Neural progenitor cell (in vitro differentiated cells): ENCODE results near the gene LIPC. TPM values are rescaled to one million over a fixed set of nuclear protein-coding genes. Genes with fewer than 3 reads are reported as not detected.

Experiments used
- DNase-seq: peaks from one replicate; pipeline ENCODE4 v3.0.0-alpha.2; 2016; ENCODE audit warnings: low spot score
- H2AFZ ChIP-seq: fragments of 200-600 bp; sonication (generic); replicated peaks from 2 replicates; pipeline ENCODE4 v1.6.1; 2016; ENCODE audit warnings: antibody characterized with exemption
- H3F3A ChIP-seq: fragments of 200-600 bp; sonication (generic); 2 replicates; pipeline ENCODE4 v1.6.1; 2016; ENCODE audit warnings: antibody characterized with exemption, low read depth
- H3K27ac ChIP-seq: fragments of 200-600 bp; sonication (generic); 2 replicates; pipeline ENCODE4 v1.5.1; 2016; ENCODE audit warnings: mild to moderate bottlenecking
- H3K27me3 ChIP-seq: fragments of 200-600 bp; sonication (generic); 2 replicates; pipeline ENCODE4 v1.6.1; 2016; ENCODE audit warnings: mild to moderate bottlenecking, moderate library complexity
- H3K36me3 ChIP-seq: fragments of 200-600 bp; sonication (generic); 2 replicates; pipeline ENCODE4 v1.5.1; 2016
- H3K4me1 ChIP-seq: fragments of 200-600 bp; sonication (generic); 2 replicates; pipeline ENCODE4 v1.6.1; 2016; ENCODE audit warnings: mixed run types
- H3K4me2 ChIP-seq: fragments of 200-600 bp; sonication (generic); 2 replicates; pipeline ENCODE4 v1.6.1; 2016
- H3K4me3 ChIP-seq: fragments of 200-600 bp; sonication (generic); 2 replicates; pipeline ENCODE4 v1.5.1; 2016
- H3K79me2 ChIP-seq: fragments of 200-600 bp; sonication (generic); 2 replicates; pipeline ENCODE4 v1.6.1; 2016; ENCODE audit warnings: low read depth
- H3K9ac ChIP-seq: fragments of 200-600 bp; sonication (generic); 2 replicates; pipeline ENCODE4 v1.6.1; 2016
- H3K9me3 ChIP-seq: fragments of 200-600 bp; sonication (generic); 2 replicates; pipeline ENCODE4 v1.5.1; 2016; ENCODE audit warnings: low read depth
- H4K20me1 ChIP-seq: fragments of 200-600 bp; sonication (generic); 2 replicates; pipeline ENCODE4 v1.6.1; 2016; ENCODE audit warnings: low read depth
- H3K27ac Mint-ChIP-seq: 3 replicates; pipeline ENCODE4 v1.8.0; 2021; ENCODE audit warnings: mixed read lengths
- H3K27me3 Mint-ChIP-seq: 2 replicates; pipeline ENCODE4 v1.8.0; 2022; ENCODE audit warnings: low read depth, mild to moderate bottlenecking, inconsistent platforms, moderate library complexity, mixed read lengths; ENCODE audit not compliant: insufficient read depth
- H3K36me3 Mint-ChIP-seq: 3 replicates; pipeline ENCODE4 v1.8.0; 2021; ENCODE audit warnings: mixed read lengths
- H3K4me1 Mint-ChIP-seq: 3 replicates; pipeline ENCODE4 v1.8.0; 2021; ENCODE audit warnings: mixed read lengths
- H3K4me3 Mint-ChIP-seq: 3 replicates; pipeline ENCODE4 v1.8.0; 2021; ENCODE audit warnings: mild to moderate bottlenecking, moderate library complexity, mixed read lengths
- H3K9me3 Mint-ChIP-seq: 3 replicates; pipeline ENCODE4 v1.8.0; 2020; ENCODE audit warnings: mixed read lengths
- EZH2 ChIP-seq: fragments of 200-600 bp; sonication (generic); IDR thresholded peaks from 2 replicates; pipeline ENCODE4 v1.6.1; 2017; ENCODE audit warnings: antibody characterized with exemption, mild to moderate bottlenecking, moderate library complexity
- EZH2phosphoT487 ChIP-seq: fragments of 200-600 bp; sonication (generic); IDR thresholded peaks from 2 replicates; pipeline ENCODE4 v1.6.1; 2017; ENCODE audit warnings: antibody characterized with exemption
- total RNA-seq: library from RNA; depleted of rRNA; stranded (reverse); fragments of >200 nt; gene quantifications from 2 replicates; pipeline ENCODE4 v1.2.3, GENCODE V29; 2015; ENCODE audit warnings: low replicate concordance
- TF ChIP-seq, protein P1 (sequence below): fragments of 200-600 bp; sonication (generic); IDR thresholded peaks from 2 replicates; pipeline ENCODE4 v1.5.1; 2017; ENCODE audit warnings: antibody characterized with exemption, mild to moderate bottlenecking

LIPC gene
- total RNA-seq, 1 donor from 2014 or later = not detected

DNA sequence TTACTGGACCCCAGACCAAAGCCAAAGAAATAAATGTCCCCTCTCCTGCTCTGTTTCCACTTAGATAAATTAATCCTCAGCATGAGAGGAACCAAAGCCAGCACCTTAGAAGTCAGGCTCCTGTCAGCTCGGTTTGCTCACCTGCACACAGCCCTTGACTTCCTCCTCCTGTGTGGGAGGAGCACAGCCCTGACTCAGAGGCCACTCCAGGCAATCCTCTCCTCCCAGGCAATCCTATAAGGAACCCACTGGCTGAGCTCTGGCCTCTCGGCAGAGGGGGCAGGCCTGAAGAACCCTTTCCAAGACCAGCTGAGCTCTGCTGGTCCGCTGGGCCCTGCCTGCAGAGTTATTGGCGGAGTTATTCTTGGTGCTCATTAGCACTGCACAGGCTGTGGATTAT, 30.8 kb downstream of the LIPC start:
- Mint-ChIP-seq H3K27me3 (peaks cover 15% of the 10 kb centered on the region), H3K9me3 (peaks cover 5% of the 10 kb centered on the region), H3K36me3 (no peaks in the 10 kb centered on the region), H3K4me3 (no peak overlapping the region), H3K27ac (no peak overlapping the region), H3K4me1 (peaks cover 45% of the 10 kb centered on the region)
- Histone ChIP-seq H2AFZ (no peak overlapping the region), H3K79me2 (no peaks in the 10 kb centered on the region), H3K4me3 (no peak overlapping the region), H3K4me2 (no peak overlapping the region), H3K27me3 (no peaks in the 10 kb centered on the region), H3K9me3 (no peaks in the 10 kb centered on the region), H3K4me1 (no peaks in the 10 kb centered on the region), H3K9ac (no peak overlapping the region), H3F3A (no peaks in the 10 kb centered on the region), H4K20me1 (no peaks in the 10 kb centered on the region), H3K27ac (no peak overlapping the region), H3K36me3 (no peaks in the 10 kb centered on the region)
- peak; percentile 12 for DNase-seq
- TF ChIP-seq EZH2phosphoT487 (no peak), EZH2 (no peak)
- TF ChIP-seq, protein P1, sequence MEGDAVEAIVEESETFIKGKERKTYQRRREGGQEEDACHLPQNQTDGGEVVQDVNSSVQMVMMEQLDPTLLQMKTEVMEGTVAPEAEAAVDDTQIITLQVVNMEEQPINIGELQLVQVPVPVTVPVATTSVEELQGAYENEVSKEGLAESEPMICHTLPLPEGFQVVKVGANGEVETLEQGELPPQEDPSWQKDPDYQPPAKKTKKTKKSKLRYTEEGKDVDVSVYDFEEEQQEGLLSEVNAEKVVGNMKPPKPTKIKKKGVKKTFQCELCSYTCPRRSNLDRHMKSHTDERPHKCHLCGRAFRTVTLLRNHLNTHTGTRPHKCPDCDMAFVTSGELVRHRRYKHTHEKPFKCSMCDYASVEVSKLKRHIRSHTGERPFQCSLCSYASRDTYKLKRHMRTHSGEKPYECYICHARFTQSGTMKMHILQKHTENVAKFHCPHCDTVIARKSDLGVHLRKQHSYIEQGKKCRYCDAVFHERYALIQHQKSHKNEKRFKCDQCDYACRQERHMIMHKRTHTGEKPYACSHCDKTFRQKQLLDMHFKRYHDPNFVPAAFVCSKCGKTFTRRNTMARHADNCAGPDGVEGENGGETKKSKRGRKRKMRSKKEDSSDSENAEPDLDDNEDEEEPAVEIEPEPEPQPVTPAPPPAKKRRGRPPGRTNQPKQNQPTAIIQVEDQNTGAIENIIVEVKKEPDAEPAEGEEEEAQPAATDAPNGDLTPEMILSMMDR = no peak

DNA sequence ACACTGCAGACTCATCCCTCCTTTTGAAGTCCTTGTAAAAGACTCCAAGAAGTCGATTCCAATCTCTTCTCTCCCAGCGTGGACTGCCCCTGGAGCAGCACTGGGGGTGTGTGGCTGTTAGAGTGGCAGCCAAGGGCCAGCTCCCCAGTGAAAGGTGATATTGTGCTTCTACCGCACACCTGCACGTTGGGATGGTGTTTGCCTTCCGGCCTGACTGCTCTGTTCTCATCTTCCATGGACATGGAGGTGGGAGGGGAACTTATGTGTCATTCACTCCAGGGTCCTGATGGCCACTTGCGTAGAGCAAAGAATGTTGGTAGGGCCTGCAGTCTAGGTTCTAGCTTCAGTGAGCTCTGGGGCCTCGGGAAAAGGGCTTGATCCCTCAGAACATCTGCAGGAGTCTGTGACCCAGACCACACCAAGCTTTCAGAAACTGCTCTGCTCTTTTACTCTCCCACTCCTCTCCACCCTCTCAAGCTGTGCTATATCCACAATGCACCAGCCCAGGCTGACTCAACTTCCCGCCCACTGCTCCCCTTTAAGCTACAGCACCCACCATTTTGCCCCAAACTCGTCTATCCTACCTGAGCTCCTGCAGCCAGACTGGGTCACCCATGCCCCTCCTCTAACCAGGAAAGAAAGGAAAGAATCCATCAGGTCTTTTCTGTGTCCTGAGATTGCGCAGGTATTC, 31.3 kb downstream of the LIPC start:
- peak overlapping the region; percentile 13 for H3K27ac Mint-ChIP-seq

DNA sequence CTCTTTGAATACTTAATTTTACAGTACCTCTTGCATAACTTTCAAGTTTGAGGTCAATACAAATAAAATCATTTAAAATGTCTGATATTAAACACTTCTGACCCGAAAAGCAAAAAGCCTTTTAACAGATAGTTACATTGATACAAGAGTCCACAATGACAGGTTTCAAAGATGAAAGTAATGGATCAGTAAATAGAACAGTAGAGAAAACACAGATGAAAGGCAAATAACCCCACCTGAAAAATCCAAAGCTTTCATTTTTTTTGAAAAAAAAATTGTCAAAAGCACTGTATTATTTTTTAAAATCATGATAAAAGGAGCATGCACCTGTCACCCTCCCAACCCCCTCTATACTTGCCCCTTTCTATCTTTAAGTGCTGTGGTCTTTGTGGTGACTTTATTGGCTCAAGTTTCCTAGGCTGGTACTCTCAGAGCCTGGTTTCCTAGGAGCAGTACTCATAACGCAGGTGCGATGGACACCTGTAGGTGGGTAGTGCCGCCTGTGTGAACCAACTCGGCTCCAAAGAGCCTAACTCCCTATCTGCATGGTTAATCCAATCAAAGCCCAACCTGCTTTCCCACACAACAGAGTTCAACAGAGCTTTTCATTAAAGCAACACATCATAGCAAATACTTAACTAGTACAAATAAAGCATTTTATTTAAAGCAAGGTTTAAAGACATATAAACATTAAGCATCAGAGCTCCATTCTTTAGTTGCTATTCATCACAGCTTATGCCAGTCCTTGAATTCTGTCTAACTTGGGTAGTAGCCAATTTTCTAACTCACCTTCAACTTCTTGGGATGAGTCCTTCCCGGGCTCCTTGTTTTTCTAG, 32.2 kb downstream of the LIPC start:
- no peaks in the 10 kb centered on the region for H3K79me2 ChIP-seq
- no peak overlapping the region for H3K4me2 ChIP-seq
- no peak for DNase-seq
- no peak overlapping the region for H3K27ac ChIP-seq
- H3K36me3 ChIP-seq = no peaks in the 10 kb centered on the region
- Mint-ChIP-seq H3K4me1 (peaks cover 41% of the 10 kb centered on the region), H3K36me3 (peaks cover under 1% of the 10 kb centered on the region), H3K27ac (peak overlapping the region; percentile 13), H3K4me3 (no peak overlapping the region), H3K27me3 (peaks cover 15% of the 10 kb centered on the region), H3K9me3 (peaks cover 10% of the 10 kb centered on the region)
- H3K4me3 ChIP-seq = no peak overlapping the region
- H3K4me1 ChIP-seq = no peaks in the 10 kb centered on the region
- no peaks in the 10 kb centered on the region for H4K20me1 ChIP-seq
- TF ChIP-seq EZH2phosphoT487 (no peak), EZH2 (no peak)
- TF ChIP-seq, protein P1 = no peak
- H2AFZ ChIP-seq = no peak overlapping the region
- H3F3A ChIP-seq = no peaks in the 10 kb centered on the region
- H3K9me3 ChIP-seq = no peaks in the 10 kb centered on the region
- no peaks in the 10 kb centered on the region for H3K27me3 ChIP-seq
- H3K9ac ChIP-seq = no peak overlapping the region

More for the DNA sequence above, 31.3 kb downstream of the LIPC start:
- TF ChIP-seq EZH2 = no peak
- TF ChIP-seq EZH2phosphoT487 = no peak
- TF ChIP-seq, protein P1 = no peak
- H2AFZ ChIP-seq = no peak overlapping the region
- H3K4me1 Mint-ChIP-seq = peaks cover 43% of the 10 kb centered on the region
- H3K9me3 ChIP-seq = no peaks in the 10 kb centered on the region
- peaks cover 15% of the 10 kb centered on the region for H3K27me3 Mint-ChIP-seq
- DNase-seq = no peak
- H3F3A ChIP-seq = no peaks in the 10 kb centered on the region
- no peak overlapping the region for H3K9ac ChIP-seq
- no peak overlapping the region for H3K4me2 ChIP-seq
- no peaks in the 10 kb centered on the region for H3K27me3 ChIP-seq
- no peaks in the 10 kb centered on the region for H3K36me3 ChIP-seq
- no peaks in the 10 kb centered on the region for H3K79me2 ChIP-seq
- no peak overlapping the region for H3K4me3 ChIP-seq
- no peaks in the 10 kb centered on the region for H3K4me1 ChIP-seq
- H3K36me3 Mint-ChIP-seq = no peaks in the 10 kb centered on the region
- no peaks in the 10 kb centered on the region for H4K20me1 ChIP-seq
- H3K27ac ChIP-seq = no peak overlapping the region
- no peak overlapping the region for H3K4me3 Mint-ChIP-seq
- peaks cover 7% of the 10 kb centered on the region for H3K9me3 Mint-ChIP-seq
